DLD1 (cell line): ENCODE data around the gene MTIF2.
"Not testable (repeated sequence)": the region's sequence is repeated elsewhere in the genome, so short reads cannot be mapped to it uniquely, and the experiment has no call there.

Experiments
- in situ Hi-C: cut with HindIII; loops from 2 replicates; pipeline ENCODE4 v1.10.0; 2017; ENCODE audit warnings: low sequenced_read_pairs

The MTIF2 gene

GRCh38 chr2:55268907-55269644 lies at the start of gene MTIF2:
MTIF2 (minus strand) TSS chr2:55269231; CDS start chr2:55263858, 5,373 bp downstream.
- in situ Hi-C loops = no loop called here

GRCh38 chr2:55314985-55315384 lies 46.0 kb upstream of the MTIF2 start:
- in situ Hi-C loops = no loop called here

- in situ Hi-C loops = no loop called here
Observed at GRCh38 chr2:55311444-55311870, 42.4 kb upstream of the MTIF2 start.

- in situ Hi-C loops = no loop called here
Observed at GRCh38 chr2:55309446-55309845, 40.4 kb upstream of the MTIF2 start.

GRCh38 chr2:55302241-55302640 lies 33.2 kb upstream of the MTIF2 start:
- in situ Hi-C loops = no loop called here

GRCh38 chr2:55301277-55301676 lies 32.2 kb upstream of the MTIF2 start:
- in situ Hi-C loops = no loop called here

GRCh38 chr2:55296393-55296792 lies 27.4 kb upstream of the MTIF2 start:
- in situ Hi-C loops = no loop called here

GRCh38 chr2:55283083-55283482 lies 14.1 kb upstream of the MTIF2 start:
- in situ Hi-C loops = no loop called here

GRCh38 chr2:55282110-55282917 lies 13.3 kb upstream of the MTIF2 start:
- in situ Hi-C loops = no loop called here

- in situ Hi-C loops = not testable (repeated sequence)
Observed at GRCh38 chr2:55280851-55281546, 12.0 kb upstream of the MTIF2 start.

GRCh38 chr2:55279859-55280424 lies 10.9 kb upstream of the MTIF2 start:
- in situ Hi-C loops = not testable (repeated sequence)

GRCh38 chr2:55279214-55279835 lies 10.3 kb upstream of the MTIF2 start:
- in situ Hi-C loops = not testable (repeated sequence)

- in situ Hi-C loops = no loop called here
Observed at GRCh38 chr2:55277310-55277709, 8.3 kb upstream of the MTIF2 start.

- in situ Hi-C loops = not testable (repeated sequence)
Observed at GRCh38 chr2:55274346-55274745, 5.3 kb upstream of the MTIF2 start.

- in situ Hi-C loops = no loop called here
Observed at GRCh38 chr2:55269645-55269990, 587 bp upstream of the MTIF2 start.

GRCh38 chr2:55268288-55268906 lies 634 bp downstream of the MTIF2 start:
- in situ Hi-C loops = no loop called here

GRCh38 chr2:55259586-55259985 lies 9.4 kb downstream of the MTIF2 start:
- in situ Hi-C loops = not testable (repeated sequence)

- in situ Hi-C loops = no loop called here
Observed at GRCh38 chr2:55252832-55253231, 16.2 kb downstream of the MTIF2 start.

GRCh38 chr2:55247025-55247424 lies 22.0 kb downstream of the MTIF2 start:
- in situ Hi-C loops = no loop called here

GRCh38 chr2:55245411-55245810 lies 23.6 kb downstream of the MTIF2 start:
- in situ Hi-C loops = no loop called here
